Epithelial cell of esophagus (primary cell): ENCODE results near the gene SART1.

Experiments used
- DNase-seq: peaks from one replicate; pipeline ENCODE4 v3.0.0; 2010; ENCODE audit warnings: low read depth
- H3K4me3 ChIP-seq: 2 replicates; pipeline ENCODE4 v1.5.1; 2011; ENCODE audit warnings: mild to moderate bottlenecking, low read length, control low read depth
- CTCF ChIP-seq: IDR thresholded peaks from 2 replicates; pipeline ENCODE4 v1.5.1; 2011; ENCODE audit warnings: low read depth, mild to moderate bottlenecking, low read length, control low read depth, inconsistent platforms; ENCODE audit not compliant: insufficient read depth; ENCODE audit errors: missing control alignments

The SART1 gene

GRCh38 chr11:65954771-65955170, 6.8 kb upstream of the SART1 start:
- no peak for TF ChIP-seq CTCF
- H3K4me3 ChIP-seq, result no peak overlapping the region
- DNase-seq, result peak; percentile 83

GRCh38 chr11:65958291-65958690, 3.2 kb upstream of the SART1 start:
- TF ChIP-seq CTCF, result no peak
- no peak overlapping the region for H3K4me3 ChIP-seq
- DNase-seq, result no peak

GRCh38 chr11:65958774-65959420, 2.6 kb upstream of the SART1 start:
- H3K4me3 ChIP-seq, result no peak overlapping the region
- no peak for TF ChIP-seq CTCF
- no peak for DNase-seq

- no peak for DNase-seq
- peak overlapping the region; percentile 83 for H3K4me3 ChIP-seq
- TF ChIP-seq CTCF, result no peak
Observed at GRCh38 chr11:65960824-65961266, 689 bp upstream of the SART1 start.

- H3K4me3 ChIP-seq, result peak overlapping the region; percentile 83
- no peak for TF ChIP-seq CTCF
Observed at GRCh38 chr11:65962141-65962564, 619 bp downstream of the SART1 start.

GRCh38 chr11:65964906-65965305, 3.4 kb downstream of the SART1 start:
- no peak for DNase-seq
- TF ChIP-seq CTCF, result no peak
- H3K4me3 ChIP-seq, result no peak overlapping the region

More at GRCh38 chr11:65962141-65962564, 619 bp downstream of the SART1 start:
- no peak for DNase-seq
